Nephron progenitor cell (in vitro differentiated cells): ENCODE results near the gene RAPGEF1.

Source experiments
- DNase-seq: peaks from one replicate; pipeline ENCODE4 v3.0.0; 2021
- H3K27ac Mint-ChIP-seq: 2 replicates; pipeline ENCODE4 v1.8.0; 2021; ENCODE audit warnings: mild to moderate bottlenecking, moderate library complexity, mixed read lengths
- H3K27me3 Mint-ChIP-seq: 2 replicates; pipeline ENCODE4 v1.8.0; 2021; ENCODE audit warnings: mild to moderate bottlenecking, low read depth, mixed read lengths; ENCODE audit not compliant: poor library complexity
- H3K36me3 Mint-ChIP-seq: 2 replicates; pipeline ENCODE4 v1.8.0; 2021; ENCODE audit warnings: low read depth, mixed read lengths
- H3K4me1 Mint-ChIP-seq: 2 replicates; pipeline ENCODE4 v1.8.0; 2021; ENCODE audit warnings: mixed read lengths
- H3K4me3 Mint-ChIP-seq: 2 replicates; pipeline ENCODE4 v1.8.0; 2021; ENCODE audit warnings: mild to moderate bottlenecking, moderate library complexity, mixed read lengths
- H3K9me3 Mint-ChIP-seq: 2 replicates; pipeline ENCODE4 v1.8.0; 2021; ENCODE audit warnings: mild to moderate bottlenecking, moderate library complexity, mixed read lengths
- CTCF ChIP-seq: fragments of 200-600 bp; sonication (generic); IDR thresholded peaks from 2 replicates; pipeline ENCODE4 v1.5.0; 2021; ENCODE audit warnings: antibody characterized with exemption

RAPGEF1 gene

GRCh38 chr9:131636593-131636992 is 103.3 kb downstream of the RAPGEF1 start:
- Mint-ChIP-seq H3K27ac (peak overlapping the region; percentile 66), H3K27me3 (no peaks in the 10 kb centered on the region), H3K36me3 (peaks cover 14% of the 10 kb centered on the region), H3K9me3 (no peaks in the 10 kb centered on the region), H3K4me3 (no peak overlapping the region), H3K4me1 (peaks cover 71% of the 10 kb centered on the region)
- no peak for DNase-seq
- no peak for TF ChIP-seq CTCF

- Mint-ChIP-seq H3K36me3 (peaks cover 10% of the 10 kb centered on the region), H3K27ac (peak overlapping the region; percentile 66)
Observed at GRCh38 chr9:131635892-131636291, 104.0 kb downstream of the RAPGEF1 start.

GRCh38 chr9:131635285-131635684 is 104.6 kb downstream of the RAPGEF1 start:
- H3K27ac Mint-ChIP-seq, result no peak overlapping the region
- no peaks in the 10 kb centered on the region for H3K27me3 Mint-ChIP-seq
- no peak for TF ChIP-seq CTCF
- no peaks in the 10 kb centered on the region for H3K9me3 Mint-ChIP-seq
- H3K36me3 Mint-ChIP-seq, result peaks cover 10% of the 10 kb centered on the region
- DNase-seq, result peak; percentile 53
- peaks cover 78% of the 10 kb centered on the region for H3K4me1 Mint-ChIP-seq
- no peak overlapping the region for H3K4me3 Mint-ChIP-seq

More at GRCh38 chr9:131635892-131636291, 104.0 kb downstream of the RAPGEF1 start:
- H3K4me3 Mint-ChIP-seq, result no peak overlapping the region
- no peak for TF ChIP-seq CTCF
- no peaks in the 10 kb centered on the region for H3K9me3 Mint-ChIP-seq
- no peak for DNase-seq
- H3K4me1 Mint-ChIP-seq, result peaks cover 72% of the 10 kb centered on the region
- H3K27me3 Mint-ChIP-seq, result no peaks in the 10 kb centered on the region

GRCh38 chr9:131633491-131634031 is 106.3 kb downstream of the RAPGEF1 start:
- DNase-seq, result no peak
- Mint-ChIP-seq H3K4me1 (peaks cover 78% of the 10 kb centered on the region), H3K36me3 (peaks cover 14% of the 10 kb centered on the region), H3K9me3 (no peaks in the 10 kb centered on the region), H3K4me3 (no peak overlapping the region), H3K27me3 (no peaks in the 10 kb centered on the region), H3K27ac (no peak overlapping the region)
- no peak for TF ChIP-seq CTCF

- Mint-ChIP-seq H3K27me3 (no peaks in the 10 kb centered on the region), H3K9me3 (no peaks in the 10 kb centered on the region), H3K27ac (no peak overlapping the region), H3K4me3 (no peak overlapping the region), H3K4me1 (peaks cover 81% of the 10 kb centered on the region), H3K36me3 (peaks cover 19% of the 10 kb centered on the region)
- no peak for TF ChIP-seq CTCF
- DNase-seq, result no peak
Observed at GRCh38 chr9:131631306-131631705, 108.6 kb downstream of the RAPGEF1 start.

GRCh38 chr9:131630205-131630831 is 109.6 kb downstream of the RAPGEF1 start:
- Mint-ChIP-seq H3K4me1 (peaks cover 81% of the 10 kb centered on the region), H3K27me3 (no peaks in the 10 kb centered on the region), H3K4me3 (no peak overlapping the region), H3K27ac (peak overlapping the region; percentile 68), H3K36me3 (peaks cover 19% of the 10 kb centered on the region), H3K9me3 (no peaks in the 10 kb centered on the region)
- no peak for DNase-seq
- TF ChIP-seq CTCF, result no peak
